ENCODE measurements around the gene HPF1.

- TF ChIP-seq, protein P1, sequence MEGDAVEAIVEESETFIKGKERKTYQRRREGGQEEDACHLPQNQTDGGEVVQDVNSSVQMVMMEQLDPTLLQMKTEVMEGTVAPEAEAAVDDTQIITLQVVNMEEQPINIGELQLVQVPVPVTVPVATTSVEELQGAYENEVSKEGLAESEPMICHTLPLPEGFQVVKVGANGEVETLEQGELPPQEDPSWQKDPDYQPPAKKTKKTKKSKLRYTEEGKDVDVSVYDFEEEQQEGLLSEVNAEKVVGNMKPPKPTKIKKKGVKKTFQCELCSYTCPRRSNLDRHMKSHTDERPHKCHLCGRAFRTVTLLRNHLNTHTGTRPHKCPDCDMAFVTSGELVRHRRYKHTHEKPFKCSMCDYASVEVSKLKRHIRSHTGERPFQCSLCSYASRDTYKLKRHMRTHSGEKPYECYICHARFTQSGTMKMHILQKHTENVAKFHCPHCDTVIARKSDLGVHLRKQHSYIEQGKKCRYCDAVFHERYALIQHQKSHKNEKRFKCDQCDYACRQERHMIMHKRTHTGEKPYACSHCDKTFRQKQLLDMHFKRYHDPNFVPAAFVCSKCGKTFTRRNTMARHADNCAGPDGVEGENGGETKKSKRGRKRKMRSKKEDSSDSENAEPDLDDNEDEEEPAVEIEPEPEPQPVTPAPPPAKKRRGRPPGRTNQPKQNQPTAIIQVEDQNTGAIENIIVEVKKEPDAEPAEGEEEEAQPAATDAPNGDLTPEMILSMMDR (IDR thresholded peaks at IDR 0.05), result no peak
- no peak for TF ChIP-seq POLR2A (IDR thresholded peaks at IDR 0.05)
- no peak for TF ChIP-seq EP300 (IDR thresholded peaks at IDR 0.05)
These were observed 4.1 kb upstream of the HPF1 start for GRCh38 chr4:169761846-169762245.
